ENCODE measurements around the gene PPAN. TPM values are rescaled to one million over a fixed set of nuclear protein-coding genes. Genes with fewer than 3 reads are reported as not detected.
A peak's percentile ranks its signal among the peaks of the same experiment; 100 is the strongest.

PPAN gene
- total RNA-seq, 3 donors from 2014 or later, result 36.4 to 42.0 (median 40.3) TPM

DNA sequence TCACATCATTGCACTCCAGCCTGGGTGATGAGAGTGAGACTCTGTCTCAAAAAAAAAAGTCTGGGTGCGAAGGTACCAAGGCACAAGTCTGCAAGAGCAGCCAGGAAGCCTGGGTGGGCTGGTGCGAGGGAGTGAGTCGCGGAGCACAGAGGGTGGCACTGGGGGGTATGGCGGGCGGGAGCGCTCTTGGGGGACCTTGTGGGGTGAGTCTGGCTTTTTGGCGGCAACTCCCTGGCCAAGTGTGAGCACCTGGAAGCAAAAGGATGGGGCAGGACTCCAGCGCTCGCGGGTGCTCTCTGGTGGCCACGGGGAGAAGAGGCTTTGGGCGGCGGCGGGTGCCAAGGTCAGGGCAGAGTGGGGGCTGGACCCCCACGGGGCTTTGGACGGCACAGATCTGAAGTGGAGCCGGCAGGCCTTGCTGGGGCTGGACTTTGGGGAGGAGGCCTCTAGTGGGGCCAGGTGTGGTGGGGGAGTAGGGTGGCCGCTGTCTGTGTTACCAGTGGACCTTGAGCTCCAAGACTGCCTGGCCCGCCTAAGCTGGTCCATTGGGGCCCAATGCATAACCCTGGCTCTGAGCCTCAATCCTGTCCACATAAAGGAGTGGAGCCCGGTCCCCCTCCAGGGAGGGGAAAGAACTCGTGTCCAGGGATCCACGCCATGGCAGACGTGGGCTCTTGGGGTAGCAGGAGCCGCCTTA is 6.9 kb downstream of the PPAN start:
- TF ChIP-seq CTCF (IDR thresholded peaks at IDR 0.05), result peak; percentile 59
- Histone ChIP-seq H3K9me3 (no peaks in the 10 kb centered on the region), H3K4me1 (ENCODE audit: low read depth) (peaks cover 3% of the 10 kb centered on the region), H3K36me3 (ENCODE audit: low read depth) (peaks cover 10% of the 10 kb centered on the region), H3K4me3 (no peak overlapping the region)
- ATAC-seq (peak; percentile 74), DNase-seq (peak; percentile 67 to 76 (median 75))
- intact Hi-C loops (cut with DNase I, micrococcal nuclease), result no loop called here

- DNase-seq, result peak in 2 of 3 donors; percentile 40 to 63
- no peaks in the 10 kb centered on the region for H3K9me3 ChIP-seq
- intact Hi-C loops (cut with DNase I, micrococcal nuclease), result no loop called here
- no peak overlapping the region for H3K4me3 ChIP-seq
- peak; percentile 10 for ATAC-seq
- H3K36me3 ChIP-seq (ENCODE audit: low read depth), result peaks cover 5% of the 10 kb centered on the region
- peaks cover 3% of the 10 kb centered on the region for H3K4me1 ChIP-seq (ENCODE audit: low read depth)
- no peak for TF ChIP-seq CTCF (IDR thresholded peaks at IDR 0.05)
These were observed 7.4 kb downstream of the PPAN start for GRCh38 chr19:10113592-10113963.

GRCh38 chr19:10113964-10114650 is 7.9 kb downstream of the PPAN start:
- intact Hi-C loops (cut with DNase I, micrococcal nuclease), result no loop called here
- Histone ChIP-seq H3K9me3 (no peaks in the 10 kb centered on the region), H3K36me3 (ENCODE audit: low read depth) (peaks cover 5% of the 10 kb centered on the region), H3K4me3 (no peak overlapping the region), H3K4me1 (ENCODE audit: low read depth) (peaks cover 7% of the 10 kb centered on the region)
- peak; percentile 2 for ATAC-seq
- no peak for TF ChIP-seq CTCF (IDR thresholded peaks at IDR 0.05)
- DNase-seq, result peak in 1 of 3 donors; percentile 58

DNA sequence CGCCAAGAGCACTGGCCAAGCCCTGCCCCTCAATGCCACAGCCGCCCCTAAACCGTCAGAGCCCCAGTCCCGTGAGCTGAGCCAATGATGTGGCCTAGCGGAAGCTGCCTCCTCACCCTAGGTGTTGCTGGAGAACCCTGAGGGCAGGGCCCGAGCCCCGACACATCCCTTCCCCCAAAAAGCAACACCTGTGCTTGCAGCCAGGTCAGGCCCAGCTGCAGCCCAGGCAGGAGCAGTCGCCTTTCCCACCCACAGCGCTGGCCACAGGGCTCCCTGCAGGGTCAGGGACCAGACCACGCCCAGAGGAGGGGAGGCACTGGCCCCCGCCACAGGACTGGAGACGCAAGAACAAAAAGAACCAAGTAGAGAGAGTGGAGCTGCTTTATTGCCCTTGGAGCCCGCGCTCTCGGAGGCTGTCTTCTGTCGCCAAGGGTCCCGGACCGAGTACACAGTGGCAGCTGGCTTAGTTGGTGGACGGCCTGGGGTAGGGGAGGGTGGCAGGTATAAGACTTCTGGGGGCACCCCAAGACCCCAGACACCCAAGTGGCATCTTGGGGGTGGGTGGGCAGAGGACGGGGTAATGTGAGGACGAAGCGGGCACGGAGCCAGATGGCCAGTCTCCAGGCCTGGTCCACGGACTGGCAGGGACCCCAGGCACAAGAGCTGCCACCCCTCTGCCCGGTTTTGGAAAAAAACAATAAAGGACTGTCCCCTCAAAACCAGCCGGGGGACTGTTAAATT is 8.7 kb downstream of the PPAN start:
- DNase-seq (peak in 2 of 3 donors; percentile 43 to 55), ATAC-seq (no peak)

More for the DNA sequence above, 8.7 kb downstream of the PPAN start:
- H3K9me3 ChIP-seq, result no peaks in the 10 kb centered on the region
- intact Hi-C loops (cut with DNase I, micrococcal nuclease), result no loop called here
- TF ChIP-seq CTCF (IDR thresholded peaks at IDR 0.05), result no peak
- peaks cover 5% of the 10 kb centered on the region for H3K36me3 ChIP-seq (ENCODE audit: low read depth)
- H3K4me3 ChIP-seq, result no peak overlapping the region
- H3K4me1 ChIP-seq (ENCODE audit: low read depth), result peaks cover 8% of the 10 kb centered on the region
